GM12875 (cell line): ENCODE results near the gene ITGA6.
A peak's percentile ranks its signal among the peaks of the same experiment; 100 is the strongest.
"Not testable (repeated sequence)": the region's sequence is repeated elsewhere in the genome, so short reads cannot be mapped to it uniquely, and the experiment has no call there.

ENCODE experiments used
- H3K4me3 ChIP-seq: one replicate; pipeline ENCODE4 v1.5.1; 2011; ENCODE audit warnings: low read depth, low read length, control low read depth
- TF ChIP-seq, protein P1 (sequence below): IDR thresholded peaks from 2 replicates; pipeline ENCODE4 v1.5.1; 2011; ENCODE audit warnings: low read depth, mild to moderate bottlenecking, control low read depth, inconsistent platforms, low read length, moderate library complexity, borderline replicate concordance; ENCODE audit not compliant: insufficient read depth

ITGA6 gene

DNA sequence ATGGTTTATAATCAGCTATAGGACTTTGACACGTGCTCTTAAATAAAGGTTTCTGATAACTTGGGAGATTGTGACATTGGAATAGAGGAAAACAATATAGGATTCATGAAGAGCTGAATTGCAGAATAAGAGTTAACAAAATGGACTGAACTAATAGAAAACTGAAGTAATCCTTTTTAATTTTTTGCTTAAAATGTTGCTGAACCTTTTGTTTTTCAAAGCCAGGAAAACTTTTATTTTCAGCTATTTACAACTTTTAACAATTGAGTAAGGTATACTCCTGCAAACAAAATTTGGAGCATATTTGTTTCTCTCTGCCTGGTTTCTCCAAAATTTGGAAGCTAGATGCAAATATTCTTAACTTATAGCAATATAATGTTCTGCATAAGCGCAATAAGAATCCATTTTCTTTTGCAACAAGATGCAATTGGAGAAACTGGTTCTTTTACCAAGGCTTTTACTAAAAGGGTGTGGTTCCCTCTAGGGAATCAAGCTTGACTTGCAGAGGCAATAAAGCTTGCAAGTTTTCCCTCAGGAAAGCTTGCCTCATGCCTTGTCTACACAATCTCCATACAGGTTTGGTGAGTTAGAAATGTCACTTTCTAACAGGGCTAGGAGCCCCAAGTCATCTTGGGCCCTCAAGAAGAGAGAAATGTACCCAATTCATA is 118.2 kb downstream of the ITGA6 start:
- TF ChIP-seq, protein P1, sequence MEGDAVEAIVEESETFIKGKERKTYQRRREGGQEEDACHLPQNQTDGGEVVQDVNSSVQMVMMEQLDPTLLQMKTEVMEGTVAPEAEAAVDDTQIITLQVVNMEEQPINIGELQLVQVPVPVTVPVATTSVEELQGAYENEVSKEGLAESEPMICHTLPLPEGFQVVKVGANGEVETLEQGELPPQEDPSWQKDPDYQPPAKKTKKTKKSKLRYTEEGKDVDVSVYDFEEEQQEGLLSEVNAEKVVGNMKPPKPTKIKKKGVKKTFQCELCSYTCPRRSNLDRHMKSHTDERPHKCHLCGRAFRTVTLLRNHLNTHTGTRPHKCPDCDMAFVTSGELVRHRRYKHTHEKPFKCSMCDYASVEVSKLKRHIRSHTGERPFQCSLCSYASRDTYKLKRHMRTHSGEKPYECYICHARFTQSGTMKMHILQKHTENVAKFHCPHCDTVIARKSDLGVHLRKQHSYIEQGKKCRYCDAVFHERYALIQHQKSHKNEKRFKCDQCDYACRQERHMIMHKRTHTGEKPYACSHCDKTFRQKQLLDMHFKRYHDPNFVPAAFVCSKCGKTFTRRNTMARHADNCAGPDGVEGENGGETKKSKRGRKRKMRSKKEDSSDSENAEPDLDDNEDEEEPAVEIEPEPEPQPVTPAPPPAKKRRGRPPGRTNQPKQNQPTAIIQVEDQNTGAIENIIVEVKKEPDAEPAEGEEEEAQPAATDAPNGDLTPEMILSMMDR: no peak
- H3K4me3 ChIP-seq: no peak overlapping the region

DNA sequence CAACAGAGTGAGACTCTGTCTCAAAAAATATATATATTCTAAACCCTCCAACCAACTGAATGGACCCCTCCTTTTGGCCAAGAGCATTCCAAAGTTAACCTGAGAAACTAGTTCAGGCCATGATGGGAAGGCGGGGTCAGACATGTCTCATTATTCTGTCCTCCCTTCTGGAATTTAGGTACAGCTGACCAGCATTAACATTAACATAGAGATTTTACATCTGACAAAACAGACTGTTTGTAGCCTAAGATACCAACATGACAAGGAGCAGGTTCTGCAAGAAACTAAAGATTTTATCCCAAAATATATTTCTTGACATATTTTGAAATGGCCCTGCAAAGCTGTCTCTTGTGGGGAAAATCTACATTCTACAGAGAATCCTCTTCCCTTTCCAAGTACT is 121.7 kb downstream of the ITGA6 start:
- TF ChIP-seq, protein P1: no peak
- no peak overlapping the region for H3K4me3 ChIP-seq

DNA sequence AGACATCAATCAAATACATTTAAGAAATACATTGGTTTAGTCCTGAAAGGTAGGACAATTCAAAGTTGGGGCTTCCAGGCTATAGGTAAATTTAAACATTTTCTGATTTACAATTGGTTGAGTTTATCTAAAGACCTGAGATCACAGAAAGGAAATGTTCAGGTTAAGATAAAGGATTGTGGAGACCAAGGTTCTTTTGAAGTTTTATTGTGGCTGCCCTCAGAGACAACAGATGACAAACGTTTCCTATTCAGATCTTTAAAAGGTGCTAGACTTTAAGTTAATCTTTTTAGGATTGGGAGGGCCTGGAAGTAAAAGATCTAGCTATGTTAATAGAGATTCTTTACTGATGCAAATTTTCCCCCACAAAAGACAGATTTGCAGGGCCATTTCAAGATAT is 122.4 kb downstream of the ITGA6 start:
- not testable (repeated sequence) for H3K4me3 ChIP-seq

DNA sequence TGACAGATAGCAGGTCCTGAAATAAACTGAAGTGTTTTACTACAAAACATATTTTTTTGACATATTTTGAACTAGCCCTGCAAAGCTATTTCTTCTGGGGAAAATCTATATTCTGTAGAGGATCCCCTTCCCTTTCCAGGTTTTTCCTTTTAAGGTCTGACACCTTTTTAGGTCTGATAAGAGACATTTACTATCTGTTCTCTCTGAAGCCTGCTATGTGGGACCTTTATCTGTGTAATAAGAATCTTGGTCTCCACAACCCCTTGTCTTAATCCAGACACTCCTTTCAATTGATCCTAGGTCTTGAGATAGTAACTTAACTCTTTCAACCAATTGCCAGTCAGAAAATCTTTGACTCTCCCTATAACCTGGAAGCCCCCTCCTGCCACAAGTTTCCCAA is 123.0 kb downstream of the ITGA6 start:
- TF ChIP-seq, protein P1: no peak
- H3K4me3 ChIP-seq: no peak overlapping the region

DNA sequence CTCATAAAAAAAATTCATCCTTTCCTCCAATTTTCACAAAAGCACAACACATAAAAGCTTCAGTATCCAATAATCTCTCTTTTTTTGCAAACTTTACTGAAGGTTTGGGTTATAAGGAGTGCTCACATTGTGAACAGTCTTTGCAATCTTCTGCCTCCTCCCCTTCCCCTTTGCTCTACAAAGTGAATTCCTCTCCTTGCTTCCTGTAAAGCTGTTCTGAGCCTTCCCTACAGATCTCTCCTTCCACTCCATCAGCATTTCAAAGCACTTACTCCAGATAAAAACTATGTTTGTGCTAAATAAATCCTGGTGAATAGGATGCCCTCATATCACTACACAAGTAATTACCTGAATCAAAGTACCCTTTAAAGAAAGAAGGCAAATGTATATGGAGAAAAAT is 123.9 kb downstream of the ITGA6 start:
- TF ChIP-seq, protein P1: no peak
- H3K4me3 ChIP-seq: no peak overlapping the region

DNA sequence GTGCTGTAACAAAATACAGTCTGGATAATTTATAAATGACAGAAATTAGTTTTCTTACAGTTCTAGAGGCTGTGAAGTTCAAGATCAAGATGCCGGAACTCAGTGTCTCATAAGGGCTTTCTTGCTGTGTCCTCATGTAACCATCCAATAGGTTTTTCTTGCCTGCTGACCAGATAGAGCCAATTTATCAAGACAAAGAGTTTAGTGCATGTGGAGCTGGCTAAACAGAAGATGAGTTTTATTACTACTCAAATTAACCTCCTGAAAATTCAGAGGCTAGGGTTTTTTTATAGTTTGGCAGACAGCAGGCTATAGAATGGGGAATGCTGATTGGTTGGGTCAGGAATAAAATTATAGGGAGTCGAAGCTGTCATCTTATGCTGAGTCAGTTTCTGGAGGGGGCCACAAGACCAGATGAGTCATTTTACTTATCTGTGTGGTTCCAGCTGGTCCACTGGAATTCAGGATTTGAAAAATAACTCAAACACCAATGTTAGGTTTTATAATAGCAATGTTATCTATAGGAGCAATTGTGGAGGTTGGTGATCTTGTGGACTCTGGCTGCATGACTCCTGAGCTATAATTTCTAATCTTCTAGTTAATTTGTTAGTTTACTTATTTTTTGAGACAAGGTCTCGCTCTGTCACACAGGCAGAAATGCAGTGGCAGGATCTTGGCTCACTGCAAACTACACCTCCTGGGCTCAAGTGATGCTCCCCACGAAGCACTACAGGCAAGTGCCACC is 125.3 kb downstream of the ITGA6 start:
- TF ChIP-seq, protein P1: no peak
- H3K4me3 ChIP-seq: no peak overlapping the region

DNA sequence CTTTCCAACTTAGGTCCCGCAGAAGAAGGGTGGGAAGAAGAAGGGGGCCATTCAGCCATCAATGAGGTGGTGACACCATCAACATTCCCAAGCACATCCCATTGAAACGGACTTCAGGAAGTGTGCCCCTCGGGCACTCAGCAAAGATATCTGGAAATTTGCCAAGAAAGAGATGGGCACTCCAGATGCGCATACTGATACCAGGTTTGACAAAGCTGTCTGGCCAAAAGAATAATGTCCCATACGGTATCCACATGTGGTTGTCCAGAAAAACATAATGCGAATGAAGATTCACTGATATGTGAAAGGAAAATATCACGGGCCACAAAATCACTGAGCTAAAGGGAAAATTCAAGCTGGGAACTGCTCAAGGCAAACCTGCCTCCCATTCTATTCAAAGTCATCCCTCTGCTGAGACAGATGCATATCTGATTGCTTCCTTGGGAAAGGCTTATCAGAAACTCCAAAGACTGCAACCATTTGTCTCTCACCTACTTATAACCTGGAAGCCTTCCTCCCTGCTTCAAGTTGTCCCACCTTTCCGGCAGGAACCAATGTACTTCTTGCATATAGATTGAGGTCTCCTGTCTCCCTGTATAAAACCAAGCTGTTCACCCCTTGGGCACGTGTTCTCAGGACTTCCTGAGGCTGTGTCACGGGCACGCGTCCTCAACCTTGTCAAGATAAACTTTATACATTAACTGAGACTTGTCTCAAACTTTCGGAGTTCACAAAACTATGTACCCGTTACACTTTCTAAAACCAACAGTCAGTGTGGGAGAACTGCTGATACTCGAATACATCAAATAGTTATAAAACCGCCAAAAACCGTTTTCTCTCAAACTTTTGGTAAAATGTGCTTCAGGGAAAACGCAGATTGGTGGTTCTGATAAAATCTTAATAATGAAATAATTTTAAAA is 127.2 kb downstream of the ITGA6 start:
- H3K4me3 ChIP-seq: peak overlapping the region; percentile 77
- TF ChIP-seq, protein P1: no peak
